GM12872 (cell line): ENCODE measurements around the gene GRXCR1.

Experiments
- TF ChIP-seq, protein P1 (sequence below): IDR thresholded peaks from 3 replicates; pipeline ENCODE4 v1.5.1; 2011; ENCODE audit warnings: low read depth, mild to moderate bottlenecking, low read length, moderate library complexity; ENCODE audit not compliant: insufficient read depth

Gene GRXCR1

DNA sequence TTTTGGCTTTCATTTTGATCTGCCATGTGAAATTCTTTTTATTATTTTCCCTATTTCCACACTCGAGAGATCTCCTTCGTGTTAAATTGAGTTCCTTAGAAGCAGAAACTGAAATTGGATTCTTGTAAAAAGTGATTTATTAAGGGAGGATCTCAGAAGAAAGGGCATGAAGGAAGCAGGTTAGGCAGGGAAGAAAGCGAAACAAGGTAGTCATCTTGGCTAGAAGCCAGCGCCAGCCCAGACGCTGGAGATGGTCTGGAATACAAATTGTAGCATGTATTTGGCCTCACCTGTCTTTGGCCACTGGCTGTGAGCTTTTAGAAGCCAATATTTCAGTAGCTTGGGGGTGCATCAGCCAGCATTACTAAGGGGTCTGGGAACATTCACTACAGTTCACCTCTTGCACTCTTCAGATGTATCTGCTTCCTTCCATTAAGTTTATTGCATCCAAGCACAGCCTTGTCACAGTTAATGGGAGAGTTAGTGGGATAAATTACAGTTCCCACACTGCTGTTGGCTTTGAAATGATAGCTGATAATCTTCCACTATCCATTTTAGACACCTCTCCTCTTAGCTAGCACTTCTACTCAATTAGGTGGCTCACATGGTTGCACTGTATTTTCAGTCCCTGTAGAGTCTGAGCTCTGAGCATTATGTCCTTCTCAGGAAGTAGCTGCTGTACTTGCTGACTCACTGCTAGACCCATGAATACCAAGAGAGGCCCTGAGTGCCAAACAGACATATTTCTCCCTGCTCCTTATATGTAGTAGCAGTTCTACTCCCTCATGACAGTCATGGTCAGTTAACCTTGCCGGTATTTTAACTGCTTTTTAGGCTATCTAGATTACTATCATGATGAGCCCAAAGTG lies 14.6 kb downstream of the GRXCR1 start:
- TF ChIP-seq, protein P1, sequence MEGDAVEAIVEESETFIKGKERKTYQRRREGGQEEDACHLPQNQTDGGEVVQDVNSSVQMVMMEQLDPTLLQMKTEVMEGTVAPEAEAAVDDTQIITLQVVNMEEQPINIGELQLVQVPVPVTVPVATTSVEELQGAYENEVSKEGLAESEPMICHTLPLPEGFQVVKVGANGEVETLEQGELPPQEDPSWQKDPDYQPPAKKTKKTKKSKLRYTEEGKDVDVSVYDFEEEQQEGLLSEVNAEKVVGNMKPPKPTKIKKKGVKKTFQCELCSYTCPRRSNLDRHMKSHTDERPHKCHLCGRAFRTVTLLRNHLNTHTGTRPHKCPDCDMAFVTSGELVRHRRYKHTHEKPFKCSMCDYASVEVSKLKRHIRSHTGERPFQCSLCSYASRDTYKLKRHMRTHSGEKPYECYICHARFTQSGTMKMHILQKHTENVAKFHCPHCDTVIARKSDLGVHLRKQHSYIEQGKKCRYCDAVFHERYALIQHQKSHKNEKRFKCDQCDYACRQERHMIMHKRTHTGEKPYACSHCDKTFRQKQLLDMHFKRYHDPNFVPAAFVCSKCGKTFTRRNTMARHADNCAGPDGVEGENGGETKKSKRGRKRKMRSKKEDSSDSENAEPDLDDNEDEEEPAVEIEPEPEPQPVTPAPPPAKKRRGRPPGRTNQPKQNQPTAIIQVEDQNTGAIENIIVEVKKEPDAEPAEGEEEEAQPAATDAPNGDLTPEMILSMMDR: no peak

DNA sequence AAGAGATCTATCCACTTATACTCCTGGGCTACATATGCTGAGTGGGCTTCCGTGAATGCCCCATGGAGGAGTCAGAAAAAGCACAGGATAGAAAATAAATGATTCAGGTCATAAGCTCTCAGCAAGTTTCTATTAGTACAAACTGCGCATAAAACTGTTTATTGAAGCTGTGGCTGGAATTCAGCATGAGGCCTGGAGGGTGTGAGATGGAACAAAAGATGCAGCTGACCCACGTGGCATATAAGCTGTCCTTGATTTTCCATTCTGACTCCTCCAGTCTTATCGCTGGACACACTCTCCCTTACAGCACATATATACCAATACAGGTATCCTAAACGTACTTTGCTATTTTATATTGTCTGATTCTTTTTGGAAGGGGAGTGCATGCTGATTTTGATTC lies 17.9 kb downstream of the GRXCR1 start:
- TF ChIP-seq, protein P1: no peak

DNA sequence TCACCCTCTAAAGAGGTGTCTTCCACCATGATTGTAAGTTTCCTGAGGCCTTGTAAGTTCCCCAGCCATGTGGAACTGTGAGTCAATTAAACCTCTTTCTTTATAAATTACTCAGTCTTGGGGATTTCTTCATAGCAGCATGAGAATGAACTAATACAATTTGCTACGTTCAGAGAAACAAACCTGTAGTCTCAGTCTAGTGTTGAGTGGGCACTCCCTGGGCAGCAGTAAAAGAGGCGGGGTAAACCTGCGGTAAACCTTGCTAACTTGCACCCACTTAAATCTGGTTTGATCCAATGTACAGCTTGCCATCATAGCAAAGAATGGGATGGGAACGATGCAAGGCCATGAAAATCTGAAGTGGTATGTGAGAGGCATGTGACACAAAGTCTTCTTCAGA lies 22.4 kb downstream of the GRXCR1 start:
- TF ChIP-seq, protein P1: no peak

DNA sequence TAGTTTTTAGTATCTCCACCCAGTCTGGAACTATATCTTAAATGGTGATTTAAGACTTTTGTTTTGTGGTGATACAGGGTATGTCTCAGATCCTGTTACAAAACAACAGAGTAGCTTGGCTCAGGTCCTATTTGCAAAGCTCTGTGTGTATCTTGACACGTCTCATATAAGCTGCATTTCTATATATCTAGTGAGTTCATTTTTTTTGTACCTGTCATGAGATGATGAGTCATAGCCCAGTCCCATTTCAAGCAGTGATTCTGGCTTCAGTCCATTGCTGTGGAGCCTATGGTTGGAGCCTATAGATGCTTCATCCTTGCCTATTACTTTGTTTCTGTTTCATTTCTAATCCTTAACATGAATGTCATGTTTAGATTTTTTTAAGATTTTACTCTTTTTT lies 23.0 kb downstream of the GRXCR1 start:
- TF ChIP-seq, protein P1: no peak

DNA sequence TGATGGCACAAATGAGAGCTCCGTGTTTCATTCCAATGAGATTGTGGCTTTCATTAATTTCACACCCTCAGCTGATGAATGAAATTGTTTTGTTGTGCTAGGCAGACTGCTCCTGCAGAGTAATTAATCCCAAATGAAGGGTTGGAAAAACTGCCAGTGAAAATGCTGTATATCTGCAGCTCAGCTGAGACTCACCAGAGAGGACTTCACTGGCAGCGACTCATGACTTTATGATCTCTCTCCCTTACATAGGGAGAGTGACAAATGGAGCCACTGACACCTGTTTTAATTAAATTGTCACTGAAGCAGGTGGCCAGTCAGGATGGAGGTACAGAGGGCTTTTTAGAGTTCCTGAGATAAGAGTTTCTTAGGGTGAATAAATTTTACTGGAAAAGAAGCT lies 24.8 kb downstream of the GRXCR1 start:
- TF ChIP-seq, protein P1: no peak

DNA sequence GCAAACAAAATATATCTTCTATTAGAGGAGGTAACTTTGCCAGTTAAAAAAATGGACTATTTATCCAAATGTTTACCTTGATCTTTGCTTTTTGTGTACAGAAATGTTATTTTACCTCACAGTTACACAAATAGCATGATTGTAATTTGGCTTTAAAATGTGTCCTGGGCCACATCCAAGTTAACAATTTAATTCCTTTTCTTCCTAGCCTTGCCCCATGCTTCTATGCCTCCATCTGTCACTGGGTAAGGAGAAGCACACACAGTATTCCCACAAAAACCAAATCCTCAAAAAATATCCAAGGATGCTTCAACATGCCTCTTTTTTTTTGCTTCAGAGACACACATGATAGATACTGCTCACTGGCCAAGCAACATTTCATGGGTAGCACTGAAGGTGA lies 30.9 kb downstream of the GRXCR1 start:
- TF ChIP-seq, protein P1: no peak

DNA sequence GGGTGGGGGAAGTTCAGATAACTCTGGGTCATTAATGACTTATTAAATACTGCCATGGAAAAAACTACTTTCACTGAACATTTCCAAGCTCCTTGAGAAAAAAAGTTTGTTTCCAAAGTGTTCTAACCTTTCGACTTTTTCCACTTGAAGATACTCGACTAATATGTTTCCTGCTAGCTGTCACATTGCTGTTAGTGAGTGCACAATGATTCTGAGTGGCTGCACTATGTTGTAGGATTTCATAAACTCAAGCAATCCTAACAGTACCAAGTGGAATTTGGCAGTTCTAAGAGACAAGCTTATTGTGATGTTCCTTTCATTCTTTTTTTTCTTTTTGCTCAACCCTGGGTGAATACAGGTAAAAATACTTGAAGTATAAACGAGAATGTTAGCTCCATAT lies 33.4 kb downstream of the GRXCR1 start:
- TF ChIP-seq, protein P1: no peak
